ENCODE measurements around the gene NPDC1. TPM values are rescaled to one million over a fixed set of nuclear protein-coding genes. Genes with fewer than 3 reads are reported as not detected.
"Not testable (repeated sequence)": the region's sequence is repeated elsewhere in the genome, so short reads cannot be mapped to it uniquely, and the experiment has no call there.

The NPDC1 gene
- total RNA-seq, 2 experiments from 2014 or later: 14.2 to 15.9 TPM

DNA sequence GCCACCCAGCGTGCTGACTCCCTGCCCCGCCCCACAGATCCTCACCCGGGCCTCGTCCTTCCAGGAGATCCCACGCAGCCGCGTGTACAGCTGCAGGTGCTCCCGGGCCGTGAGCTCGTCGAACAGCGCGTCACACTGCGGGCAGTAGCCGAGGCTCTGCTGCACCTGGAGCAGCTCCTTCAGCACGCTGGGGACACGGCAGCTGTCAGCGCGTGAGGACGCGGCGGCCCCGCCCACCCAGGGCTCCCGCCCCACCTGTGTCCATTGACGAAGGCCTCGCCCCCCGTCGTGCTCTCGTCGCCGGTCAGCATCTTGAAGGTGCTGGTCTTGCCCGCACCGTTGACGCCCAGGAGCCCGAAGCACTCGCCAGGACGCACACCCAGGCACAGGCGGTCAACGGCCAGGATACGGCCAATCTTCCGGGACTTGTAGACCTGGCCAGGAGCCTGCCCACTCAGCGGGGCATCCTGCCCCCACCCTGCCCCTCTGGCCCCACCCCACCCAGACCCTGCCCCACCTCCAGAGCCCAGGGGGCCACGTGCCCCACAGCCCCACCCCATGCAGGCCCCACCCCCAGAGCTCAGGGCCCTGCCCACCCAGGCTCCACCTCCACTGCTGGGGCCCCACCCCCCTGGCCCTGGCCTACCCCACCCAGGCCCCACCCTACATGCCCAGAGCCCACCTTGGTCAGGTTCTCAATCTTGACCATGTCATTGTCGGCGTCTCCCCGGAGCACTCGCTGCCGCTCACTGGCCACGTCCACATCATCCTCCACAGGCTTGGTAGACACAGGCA, 35.8 kb downstream of the NPDC1 start:
- H3K27ac Mint-ChIP-seq: no peak overlapping the region
- no peak for DNase-seq
- intact Hi-C loops (cut with micrococcal nuclease): no loop called here
- H3K4me3 Mint-ChIP-seq: no peak overlapping the region
- CTCF ChIA-PET: no interaction called here
- H3K4me1 Mint-ChIP-seq (ENCODE audit: low read depth): no peaks in the 10 kb centered on the region
- H3K36me3 Mint-ChIP-seq (ENCODE audit: low read depth): no peaks in the 10 kb centered on the region
- H3K9me3 Mint-ChIP-seq: no peaks in the 10 kb centered on the region
- no peaks in the 10 kb centered on the region for H3K27me3 Mint-ChIP-seq (ENCODE audit: low read depth)

DNA sequence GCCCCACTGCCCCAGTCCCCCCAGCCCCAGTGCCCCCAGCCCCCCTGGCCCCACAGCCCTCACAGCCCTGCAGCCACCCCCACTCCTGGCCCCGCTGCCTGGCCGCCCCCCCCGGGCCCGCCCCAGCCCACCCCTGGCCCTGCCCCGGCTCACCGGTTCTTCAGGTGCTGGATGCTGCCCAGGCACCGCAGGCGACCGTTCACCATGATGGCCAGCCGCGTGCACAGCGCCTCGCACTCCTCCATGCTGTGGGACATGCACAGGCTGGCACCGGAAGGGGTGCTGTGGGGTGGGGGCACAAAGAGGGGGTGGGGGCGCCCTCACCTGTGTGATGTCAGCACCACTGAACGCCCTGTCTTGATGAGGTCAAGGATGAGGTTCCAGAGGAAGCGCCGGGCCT, 36.8 kb downstream of the NPDC1 start:
- H3K27ac Mint-ChIP-seq: no peak overlapping the region
- no peaks in the 10 kb centered on the region for H3K36me3 Mint-ChIP-seq (ENCODE audit: low read depth)
- intact Hi-C loops (cut with micrococcal nuclease): no loop called here
- CTCF ChIA-PET: no interaction called here
- no peaks in the 10 kb centered on the region for H3K4me1 Mint-ChIP-seq (ENCODE audit: low read depth)
- H3K9me3 Mint-ChIP-seq: no peaks in the 10 kb centered on the region
- DNase-seq: no peak
- H3K27me3 Mint-ChIP-seq (ENCODE audit: low read depth): no peaks in the 10 kb centered on the region
- H3K4me3 Mint-ChIP-seq: no peak overlapping the region

DNA sequence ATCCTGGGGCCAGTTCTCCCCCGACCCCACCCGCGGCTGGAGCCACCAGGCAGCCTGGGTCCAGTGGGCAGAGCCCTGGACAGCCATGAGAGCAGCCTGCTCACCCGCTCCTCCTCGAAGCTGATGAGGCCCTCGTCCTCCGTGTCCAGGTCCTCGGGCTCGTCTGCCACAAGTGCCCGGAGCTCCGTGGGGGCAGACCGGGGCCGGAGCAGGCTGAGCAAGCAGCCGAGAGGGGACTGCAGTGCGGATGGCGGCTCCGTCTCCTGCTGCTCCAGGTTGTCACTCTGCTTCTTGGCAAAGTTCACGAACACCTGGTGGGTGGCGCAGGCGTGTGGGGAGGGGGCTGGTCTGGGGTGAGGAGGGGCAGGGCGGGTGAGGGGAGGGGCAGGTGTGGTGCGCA, 37.7 kb downstream of the NPDC1 start:
- Mint-ChIP-seq H3K4me3 (no peak overlapping the region), H3K36me3 (ENCODE audit: low read depth) (no peaks in the 10 kb centered on the region), H3K4me1 (ENCODE audit: low read depth) (no peaks in the 10 kb centered on the region), H3K27ac (no peak overlapping the region), H3K27me3 (ENCODE audit: low read depth) (no peaks in the 10 kb centered on the region), H3K9me3 (no peaks in the 10 kb centered on the region)
- no peak for DNase-seq
- CTCF ChIA-PET: no interaction called here
- intact Hi-C loops (cut with micrococcal nuclease): no loop called here

DNA sequence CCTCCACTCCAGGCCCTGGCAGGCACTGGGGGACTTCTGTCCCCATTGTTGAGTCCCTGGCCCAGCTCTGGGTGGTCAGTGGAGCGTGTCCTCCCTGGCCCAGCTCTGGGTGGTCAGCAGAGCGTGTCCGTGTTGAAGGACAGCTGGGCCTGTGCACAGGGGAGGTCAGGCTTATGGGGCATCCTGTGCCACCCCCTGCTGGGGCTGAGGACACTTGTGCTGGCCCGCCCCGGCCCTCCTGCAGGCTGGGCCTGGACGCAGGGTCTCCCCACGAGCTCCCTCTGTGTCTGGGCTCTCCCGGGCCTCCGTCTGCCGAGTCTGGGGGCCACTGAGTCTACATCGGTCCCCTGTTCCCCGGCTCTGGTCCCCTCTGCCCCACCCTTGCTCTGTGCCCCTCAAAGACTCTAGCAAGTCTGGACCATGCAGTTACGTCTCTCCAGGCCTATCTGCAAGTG, 38.1 kb downstream of the NPDC1 start:
- no peak for DNase-seq
- Mint-ChIP-seq H3K9me3 (no peaks in the 10 kb centered on the region), H3K27me3 (ENCODE audit: low read depth) (no peaks in the 10 kb centered on the region), H3K4me3 (no peak overlapping the region), H3K4me1 (ENCODE audit: low read depth) (no peaks in the 10 kb centered on the region), H3K27ac (no peak overlapping the region), H3K36me3 (ENCODE audit: low read depth) (no peaks in the 10 kb centered on the region)
- CTCF ChIA-PET: no interaction called here
- intact Hi-C loops (cut with micrococcal nuclease): no loop called here

DNA sequence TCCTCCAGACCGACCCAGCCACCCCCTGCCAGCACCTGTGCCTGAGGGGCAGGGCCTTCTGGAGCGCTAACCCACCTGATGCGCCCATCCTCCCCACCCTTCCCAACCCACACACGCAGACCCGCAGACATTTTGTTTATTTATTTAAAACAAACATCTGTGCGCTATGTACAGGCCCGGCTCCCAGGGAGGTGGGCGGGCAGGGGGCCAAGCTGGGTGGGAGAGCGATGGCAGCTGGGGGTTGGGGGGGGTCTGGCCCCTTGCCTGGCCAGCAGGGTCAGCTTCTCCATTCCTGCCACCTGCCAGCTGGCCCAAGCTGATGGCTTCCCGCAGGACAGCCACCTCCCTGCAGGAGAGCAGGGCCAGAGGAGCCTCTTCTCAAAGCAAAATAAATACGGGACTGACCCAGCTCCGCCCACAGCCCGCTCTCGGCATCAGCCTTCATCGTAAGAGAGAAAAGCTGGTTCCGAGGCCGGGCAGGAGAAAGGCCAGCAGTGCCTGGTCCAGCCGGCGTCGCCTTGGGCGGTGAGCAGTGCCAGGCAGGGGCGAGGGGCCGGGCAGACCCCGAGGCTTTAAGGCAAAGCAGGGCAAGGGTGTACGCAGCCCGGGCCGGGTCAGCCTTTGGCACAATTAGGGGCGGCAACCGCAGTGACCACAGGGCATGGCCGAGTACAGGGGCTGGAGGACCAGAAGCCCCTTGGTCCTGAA, 38.7 kb downstream of the NPDC1 start:
- no peak overlapping the region for H3K4me3 Mint-ChIP-seq
- intact Hi-C loops (cut with micrococcal nuclease): no loop called here
- H3K4me1 Mint-ChIP-seq (ENCODE audit: low read depth): no peaks in the 10 kb centered on the region
- no peaks in the 10 kb centered on the region for H3K27me3 Mint-ChIP-seq (ENCODE audit: low read depth)
- H3K27ac Mint-ChIP-seq: no peak overlapping the region
- CTCF ChIA-PET: no interaction called here
- no peaks in the 10 kb centered on the region for H3K9me3 Mint-ChIP-seq
- DNase-seq: no peak
- H3K36me3 Mint-ChIP-seq (ENCODE audit: low read depth): no peaks in the 10 kb centered on the region

DNA sequence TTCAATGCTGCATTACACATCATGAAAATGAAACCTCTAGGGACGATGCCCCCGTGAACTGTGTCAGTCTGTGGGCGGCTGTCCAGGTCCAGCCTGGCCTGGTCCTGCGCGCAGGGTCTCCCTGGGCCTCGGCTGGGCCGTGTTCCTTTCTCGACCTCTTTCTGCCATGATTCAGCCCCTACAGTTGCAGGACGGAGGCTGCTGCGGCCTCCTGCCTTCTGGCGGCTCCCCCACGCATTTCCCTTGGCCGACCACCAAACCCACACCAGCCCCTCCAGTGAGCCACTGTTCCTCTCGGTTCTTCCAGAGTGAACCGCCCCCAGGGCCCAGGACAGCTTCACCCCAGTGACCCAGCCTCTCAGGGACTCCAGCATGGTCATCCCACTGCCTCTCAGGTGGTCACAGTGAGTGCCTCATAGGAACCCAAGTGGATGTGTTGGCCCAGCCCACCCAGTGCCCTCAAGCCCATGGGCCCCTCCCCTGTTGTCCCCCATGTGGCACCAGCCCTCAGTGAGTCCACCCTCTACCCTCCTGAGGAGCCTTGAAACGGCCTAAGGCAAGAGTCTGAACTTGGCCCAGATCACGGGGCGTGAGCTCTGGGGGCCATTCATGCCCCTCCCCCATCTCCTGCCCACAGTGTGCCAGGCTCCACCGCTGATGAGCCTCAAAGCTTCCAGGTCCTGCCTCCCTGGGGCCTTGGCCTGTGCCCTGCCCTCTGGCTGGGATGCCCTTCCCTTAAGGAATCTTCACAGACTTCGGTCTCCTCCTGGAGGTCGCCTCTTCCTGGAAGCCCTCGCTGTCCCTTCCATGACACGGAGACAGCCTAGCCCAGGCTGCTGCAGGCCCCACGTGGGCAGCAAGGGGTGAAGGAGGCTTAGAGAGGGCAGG, 39.6 kb downstream of the NPDC1 start:
- no peak for DNase-seq
- intact Hi-C loops (cut with micrococcal nuclease): no loop called here
- CTCF ChIA-PET: interaction anchor here (0.9 kb wide), 1 partner anchor 23 kb away, joined by 3 read pairs; no protein-coding TSS in a partner anchor
- Mint-ChIP-seq H3K9me3 (no peaks in the 10 kb centered on the region), H3K36me3 (ENCODE audit: low read depth) (no peaks in the 10 kb centered on the region), H3K27ac (no peak overlapping the region), H3K4me1 (ENCODE audit: low read depth) (no peaks in the 10 kb centered on the region), H3K27me3 (ENCODE audit: low read depth) (no peaks in the 10 kb centered on the region), H3K4me3 (no peak overlapping the region)

DNA sequence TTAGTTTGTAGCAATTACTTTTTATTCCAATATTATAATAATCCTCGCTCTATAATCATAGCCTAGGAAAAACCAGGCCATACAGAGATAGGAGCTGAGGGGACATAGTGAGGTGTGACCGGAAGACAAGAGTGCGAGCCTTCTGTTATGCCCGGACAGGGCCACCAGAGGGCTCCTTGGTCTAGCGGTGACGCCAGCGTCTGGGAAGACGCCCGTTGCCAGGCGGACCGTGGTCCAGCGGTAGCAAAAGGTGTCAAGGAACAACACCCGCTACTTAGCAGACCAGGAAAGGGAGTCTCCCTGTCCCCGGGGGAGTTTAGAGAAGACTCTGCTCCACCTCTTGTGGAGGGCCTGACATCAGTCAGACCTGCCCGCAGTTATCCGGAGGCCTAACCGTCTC, 41.7 kb downstream of the NPDC1 start:
- H3K27ac Mint-ChIP-seq; H3K36me3 Mint-ChIP-seq (ENCODE audit: low read depth); DNase-seq; H3K4me3 Mint-ChIP-seq; H3K9me3 Mint-ChIP-seq; H3K4me1 Mint-ChIP-seq (ENCODE audit: low read depth); H3K27me3 Mint-ChIP-seq (ENCODE audit: low read depth): not testable (repeated sequence)
- intact Hi-C loops (cut with micrococcal nuclease): loop anchor here (2.0 kb wide), 1 partner anchor 31 kb away; no protein-coding TSS in a partner anchor
- CTCF ChIA-PET: interaction anchor here (1.1 kb wide), 1 partner anchor 31 kb away, joined by 5 read pairs; no protein-coding TSS in a partner anchor

DNA sequence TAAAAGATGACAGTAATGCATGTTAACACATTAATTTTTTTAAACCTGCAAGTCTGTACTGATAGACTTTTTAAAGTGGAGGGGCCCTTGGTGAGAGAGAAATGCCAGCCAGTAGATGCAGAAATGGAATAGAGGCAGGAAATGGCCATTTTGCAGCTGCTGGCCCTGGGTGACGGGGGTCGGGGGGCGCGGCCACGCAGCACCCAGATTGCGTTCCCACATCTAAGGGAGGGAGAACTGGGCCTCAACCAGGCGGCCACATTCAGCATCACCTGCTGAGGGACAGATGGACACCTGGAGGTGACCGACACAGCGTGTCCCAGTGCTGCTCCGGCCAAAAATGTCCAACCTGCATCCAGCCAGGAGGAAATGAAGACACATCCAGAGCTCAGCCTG, 43.3 kb downstream of the NPDC1 start:
- intact Hi-C loops (cut with micrococcal nuclease): no loop called here
- DNase-seq: no peak
- Mint-ChIP-seq H3K27ac (no peak overlapping the region), H3K36me3 (ENCODE audit: low read depth) (no peaks in the 10 kb centered on the region), H3K9me3 (no peaks in the 10 kb centered on the region), H3K4me1 (ENCODE audit: low read depth) (peaks cover 8% of the 10 kb centered on the region), H3K27me3 (ENCODE audit: low read depth) (peaks cover 10% of the 10 kb centered on the region), H3K4me3 (no peak overlapping the region)
- CTCF ChIA-PET: interaction anchor here (0.9 to 1.0 kb wide), 2 partner anchors 10 to 32 kb away, joined by 3 read pairs; no protein-coding TSS in a partner anchor

DNA sequence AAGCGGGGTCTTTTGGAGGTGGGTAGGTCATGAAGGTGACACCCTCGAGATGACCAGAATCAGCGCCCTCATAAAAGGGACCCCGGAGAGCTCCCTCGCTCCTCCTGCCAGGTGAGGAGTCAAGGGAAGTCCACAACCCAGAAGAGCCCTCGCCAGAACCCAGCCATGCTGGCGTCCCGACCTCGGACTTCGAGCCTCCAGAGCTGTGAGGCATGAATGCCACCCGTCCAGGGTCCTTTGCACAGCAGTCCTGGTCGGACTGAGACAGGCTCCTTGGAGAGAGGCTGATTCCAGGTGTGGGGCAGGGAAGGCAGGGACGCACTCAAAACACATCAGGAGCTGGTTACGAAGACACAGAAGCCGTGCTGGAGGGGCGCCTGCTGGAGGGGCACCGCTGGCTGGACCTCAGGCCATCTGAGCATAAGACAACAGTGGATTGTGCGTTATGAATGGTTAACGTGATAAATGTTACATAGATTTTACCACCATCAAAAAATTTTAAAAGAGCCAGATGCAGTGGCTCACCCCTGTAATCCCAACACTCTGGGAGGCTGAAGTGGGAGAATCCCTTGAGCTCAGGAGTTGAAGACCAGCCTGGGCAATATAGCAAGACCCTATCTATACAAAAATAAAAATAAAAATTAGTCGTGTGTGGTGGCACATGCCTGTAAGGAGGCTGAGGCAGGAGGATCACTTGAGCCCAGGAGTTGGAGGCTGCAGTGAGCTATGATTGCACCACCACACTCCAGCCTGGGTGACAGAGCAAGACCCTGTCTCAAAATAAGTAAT, 43.9 kb downstream of the NPDC1 start:
- H3K9me3 Mint-ChIP-seq: no peaks in the 10 kb centered on the region
- DNase-seq: no peak
- no peaks in the 10 kb centered on the region for H3K36me3 Mint-ChIP-seq (ENCODE audit: low read depth)
- H3K27ac Mint-ChIP-seq: no peak overlapping the region
- intact Hi-C loops (cut with micrococcal nuclease): no loop called here
- peaks cover 10% of the 10 kb centered on the region for H3K4me1 Mint-ChIP-seq (ENCODE audit: low read depth)
- CTCF ChIA-PET: interaction anchor here (0.6 to 0.9 kb wide), 2 partner anchors 33 to 515 kb away, joined by 3 read pairs; no protein-coding TSS in a partner anchor
- H3K4me3 Mint-ChIP-seq: no peak overlapping the region
- peaks cover 13% of the 10 kb centered on the region for H3K27me3 Mint-ChIP-seq (ENCODE audit: low read depth)

DNA sequence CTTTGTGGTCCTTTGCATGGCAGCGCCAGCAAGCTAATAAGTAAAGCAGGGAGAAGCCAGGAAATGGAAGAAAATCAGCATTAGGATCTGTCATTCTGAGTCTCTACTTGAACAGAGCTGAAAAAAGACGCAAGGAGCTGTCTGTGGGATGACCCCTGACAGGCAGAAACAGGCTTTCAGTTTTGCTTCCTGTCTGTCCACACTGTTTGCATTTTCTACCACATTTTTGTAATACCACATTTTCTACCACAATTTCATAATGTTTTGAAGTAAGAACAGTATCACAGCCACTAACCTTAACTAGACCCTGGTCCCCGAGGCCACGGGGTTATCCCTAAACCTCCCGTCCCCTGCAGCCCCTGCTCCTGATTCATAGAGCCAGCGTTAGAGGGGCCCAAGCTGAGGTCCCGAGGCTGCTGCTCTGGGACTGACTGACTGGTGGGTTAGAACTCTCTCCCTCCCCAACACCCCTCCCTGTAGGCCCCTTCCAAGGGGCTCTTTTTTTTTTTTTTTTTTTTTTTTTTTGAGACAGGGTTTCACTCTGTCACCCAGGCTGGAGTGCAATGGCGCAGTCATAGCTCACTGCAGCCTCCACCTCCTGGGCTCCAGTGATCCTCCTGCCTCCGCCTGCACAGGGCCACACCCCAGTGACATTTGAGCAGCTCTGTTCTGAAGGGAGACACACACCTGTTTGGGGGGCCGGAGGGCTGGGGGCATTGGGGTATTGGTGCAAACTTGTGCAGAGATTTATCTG, 45.6 kb downstream of the NPDC1 start:
- intact Hi-C loops (cut with micrococcal nuclease): no loop called here
- DNase-seq: no peak
- no peak overlapping the region for H3K27ac Mint-ChIP-seq
- no peak overlapping the region for H3K4me3 Mint-ChIP-seq
- H3K9me3 Mint-ChIP-seq: no peaks in the 10 kb centered on the region
- CTCF ChIA-PET: interaction anchor here (0.7 to 1.7 kb wide), 2 partner anchors 35 to 527 kb away, joined by 5 to 6 read pairs; no protein-coding TSS in a partner anchor
- no peaks in the 10 kb centered on the region for H3K36me3 Mint-ChIP-seq (ENCODE audit: low read depth)
- H3K27me3 Mint-ChIP-seq (ENCODE audit: low read depth): peaks cover 13% of the 10 kb centered on the region
- H3K4me1 Mint-ChIP-seq (ENCODE audit: low read depth): peaks cover 13% of the 10 kb centered on the region

DNA sequence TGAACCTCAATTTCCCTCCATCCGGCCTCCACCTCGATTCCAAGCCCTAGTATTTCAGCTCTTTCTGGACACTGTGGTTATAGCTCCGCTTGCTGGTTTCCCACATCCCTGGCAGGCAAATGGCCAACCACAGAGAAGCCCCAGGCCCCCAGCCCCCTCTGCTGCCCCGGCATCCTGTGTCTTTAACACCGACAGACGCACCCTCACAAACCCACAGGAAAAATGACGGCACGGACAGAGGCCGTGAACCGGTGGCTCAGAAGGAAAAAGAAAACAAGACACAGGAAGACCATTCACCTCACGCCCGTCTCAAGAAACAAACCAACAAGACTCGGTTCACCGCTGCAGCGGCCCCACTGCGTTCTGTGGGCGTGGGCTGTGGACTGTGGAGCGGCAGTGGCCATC, 48.1 kb downstream of the NPDC1 start:
- Mint-ChIP-seq H3K27ac (no peak overlapping the region), H3K4me1 (ENCODE audit: low read depth) (peaks cover 20% of the 10 kb centered on the region), H3K27me3 (ENCODE audit: low read depth) (peaks cover 13% of the 10 kb centered on the region), H3K9me3 (no peaks in the 10 kb centered on the region), H3K4me3 (no peak overlapping the region), H3K36me3 (ENCODE audit: low read depth) (peaks cover 9% of the 10 kb centered on the region)
- intact Hi-C loops (cut with micrococcal nuclease): no loop called here
- CTCF ChIA-PET: interaction anchor here (1.0 kb wide), 1 partner anchor 8 kb away, joined by 3 read pairs; no protein-coding TSS in a partner anchor
- peak; percentile 42 for DNase-seq
